ENCODE results near the gene RYK. TPM values are rescaled to one million over a fixed set of nuclear protein-coding genes. Genes with fewer than 3 reads are reported as not detected.
A peak's percentile ranks its signal among the peaks of the same experiment; 100 is the strongest.

RYK gene
- total RNA-seq, 1 experiment from 2014 or later = 54.2 TPM

- peaks cover 8% of the 10 kb centered on the region for H3K9me3 Mint-ChIP-seq
Measured at GRCh38 chr3:134258761-134259347, 8.2 kb upstream of the RYK start.

DNA sequence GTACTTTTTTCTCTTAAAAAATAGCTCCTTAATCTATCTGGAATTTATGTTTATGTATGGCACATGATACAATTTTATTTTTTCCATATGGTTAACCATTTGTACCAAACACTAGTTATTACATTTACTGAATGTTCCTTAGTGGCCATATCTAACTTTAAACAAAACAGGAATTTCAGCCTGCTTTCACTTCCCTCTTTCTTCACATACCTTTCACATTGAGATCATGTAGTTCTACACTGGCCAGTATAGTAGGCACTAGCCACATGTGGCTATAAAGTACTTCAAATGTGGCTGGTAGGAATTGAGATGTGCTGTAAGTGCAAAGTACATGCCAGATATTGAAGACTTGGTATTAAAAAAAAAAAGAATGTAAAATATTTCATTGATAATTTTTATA, 4.7 kb upstream of the RYK start:
- TF ChIP-seq ZNF281 (CRISPR knock-in tag; IDR thresholded peaks at IDR 0.05) (no peak), ELF4 (CRISPR knock-in tag; IDR thresholded peaks at IDR 0.05; ENCODE audit: low read depth) (no peak), ZNF317 (CRISPR knock-in tag; IDR thresholded peaks at IDR 0.05; ENCODE audit: borderline replicate concordance, low read depth) (no peak)
- Mint-ChIP-seq H3K27me3 (ENCODE audit: low read depth) (no peaks in the 10 kb centered on the region), H3K4me1 (peaks cover 34% of the 10 kb centered on the region), H3K36me3 (peaks cover 2% of the 10 kb centered on the region), H3K27ac (no peak overlapping the region), H3K9me3 (peaks cover 2% of the 10 kb centered on the region), H3K4me3 (no peak overlapping the region)
- ChIA-PET POLR2A (no interaction called here), CTCF (no interaction called here)
- DNase-seq (ENCODE audit: low spot score) (no peak), ATAC-seq (no peak)

More at GRCh38 chr3:134258761-134259347, 8.2 kb upstream of the RYK start:
- no peak for TF ChIP-seq TEAD1 (CRISPR knock-in tag; IDR thresholded peaks at IDR 0.05)
- TF ChIP-seq, protein P1, sequence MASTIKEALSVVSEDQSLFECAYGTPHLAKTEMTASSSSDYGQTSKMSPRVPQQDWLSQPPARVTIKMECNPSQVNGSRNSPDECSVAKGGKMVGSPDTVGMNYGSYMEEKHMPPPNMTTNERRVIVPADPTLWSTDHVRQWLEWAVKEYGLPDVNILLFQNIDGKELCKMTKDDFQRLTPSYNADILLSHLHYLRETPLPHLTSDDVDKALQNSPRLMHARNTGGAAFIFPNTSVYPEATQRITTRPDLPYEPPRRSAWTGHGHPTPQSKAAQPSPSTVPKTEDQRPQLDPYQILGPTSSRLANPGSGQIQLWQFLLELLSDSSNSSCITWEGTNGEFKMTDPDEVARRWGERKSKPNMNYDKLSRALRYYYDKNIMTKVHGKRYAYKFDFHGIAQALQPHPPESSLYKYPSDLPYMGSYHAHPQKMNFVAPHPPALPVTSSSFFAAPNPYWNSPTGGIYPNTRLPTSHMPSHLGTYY (CRISPR knock-in tag; IDR thresholded peaks at IDR 0.05) = no peak
- Mint-ChIP-seq H3K27me3 (ENCODE audit: low read depth) (no peaks in the 10 kb centered on the region), H3K4me3 (no peak overlapping the region), H3K4me1 (peaks cover 30% of the 10 kb centered on the region), H3K27ac (no peak overlapping the region), H3K36me3 (peaks cover 8% of the 10 kb centered on the region)
- no peak for ATAC-seq
- no peak for DNase-seq (ENCODE audit: low spot score)
- ChIA-PET CTCF (interaction anchor here (0.7 kb wide), 1 partner anchor 82 kb away, joined by 4 read pairs; no protein-coding TSS in a partner anchor), POLR2A (no interaction called here)

DNA sequence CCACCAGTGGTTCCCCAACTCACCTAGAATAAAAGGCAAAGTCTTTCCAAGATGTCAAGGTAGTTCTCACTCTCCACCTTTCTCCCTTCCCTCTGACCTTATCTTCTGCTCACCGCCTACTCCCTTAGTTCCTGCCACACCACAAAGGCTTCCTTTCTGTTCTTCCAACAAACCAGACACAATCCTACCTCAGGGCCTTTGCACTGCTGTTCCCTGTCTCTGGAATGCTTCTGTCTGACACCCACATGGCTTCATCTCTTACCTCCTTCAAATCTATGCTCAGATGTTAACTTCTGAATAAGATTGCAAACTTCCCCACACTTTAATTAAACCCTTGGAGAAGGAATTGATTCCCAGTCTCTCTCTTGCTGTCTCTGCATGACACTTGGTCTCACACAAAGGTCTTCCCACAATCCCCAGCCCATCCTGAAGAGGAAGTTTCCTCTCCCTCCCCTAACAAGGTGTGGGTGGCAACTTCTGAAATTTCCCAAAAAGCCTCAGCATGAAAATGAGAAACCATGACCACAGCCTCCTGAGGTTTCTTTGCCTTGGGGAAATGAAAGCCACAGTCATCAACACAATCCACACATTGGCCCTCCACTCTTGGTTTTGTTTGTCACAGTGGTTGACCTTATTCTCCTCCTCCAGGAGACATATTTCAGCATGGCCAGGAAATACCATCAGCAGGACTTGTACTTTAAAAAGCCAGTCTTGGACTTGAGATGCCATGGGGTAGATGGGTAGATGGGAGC, 3.0 kb upstream of the RYK start:
- DNase-seq (ENCODE audit: low spot score) = no peak
- CTCF ChIA-PET = no interaction called here
- Mint-ChIP-seq H3K36me3 (no peaks in the 10 kb centered on the region), H3K4me3 (no peak overlapping the region), H3K27me3 (ENCODE audit: low read depth) (no peaks in the 10 kb centered on the region), H3K4me1 (peaks cover 44% of the 10 kb centered on the region), H3K27ac (peak overlapping the region; percentile 78), H3K9me3 (no peaks in the 10 kb centered on the region)
- POLR2A ChIA-PET = interaction anchor here (0.9 kb wide), 1 partner anchor 113 kb away, joined by 3 read pairs; no protein-coding TSS in a partner anchor
- no peak for ATAC-seq
- TF ChIP-seq GTF2I (CRISPR knock-in tag; conservative IDR thresholded peaks at IDR 0.05) (peak; percentile 72), JUN (CRISPR knock-in tag; IDR thresholded peaks at IDR 0.05) (no peak), KAT7 (CRISPR knock-in tag; IDR thresholded peaks at IDR 0.05; ENCODE audit: borderline replicate concordance) (no peak)
- TF ChIP-seq, protein P2, sequence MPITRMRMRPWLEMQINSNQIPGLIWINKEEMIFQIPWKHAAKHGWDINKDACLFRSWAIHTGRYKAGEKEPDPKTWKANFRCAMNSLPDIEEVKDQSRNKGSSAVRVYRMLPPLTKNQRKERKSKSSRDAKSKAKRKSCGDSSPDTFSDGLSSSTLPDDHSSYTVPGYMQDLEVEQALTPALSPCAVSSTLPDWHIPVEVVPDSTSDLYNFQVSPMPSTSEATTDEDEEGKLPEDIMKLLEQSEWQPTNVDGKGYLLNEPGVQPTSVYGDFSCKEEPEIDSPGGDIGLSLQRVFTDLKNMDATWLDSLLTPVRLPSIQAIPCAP (CRISPR knock-in tag; IDR thresholded peaks at IDR 0.05) = no peak

DNA sequence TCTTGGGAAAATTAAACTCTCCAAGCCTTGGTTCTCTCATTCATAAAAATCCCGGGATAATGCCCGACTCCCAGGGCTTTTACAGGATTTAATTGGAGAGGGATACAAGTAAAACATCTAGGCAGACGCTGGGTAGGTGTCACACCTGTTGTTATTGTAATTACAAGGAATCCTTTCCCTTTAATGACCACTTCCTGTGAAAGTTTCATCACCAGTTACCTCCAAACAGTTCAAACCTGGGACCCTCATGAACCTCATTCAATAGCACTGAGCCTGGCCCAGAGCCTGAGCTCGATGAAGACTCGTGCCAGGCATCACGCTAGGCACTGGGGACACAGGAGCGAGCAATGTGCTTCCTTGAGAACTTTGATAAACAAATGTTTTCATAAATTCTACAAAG, 2.1 kb upstream of the RYK start:
- Mint-ChIP-seq H3K36me3 (no peaks in the 10 kb centered on the region), H3K27ac (peak overlapping the region; percentile 86), H3K27me3 (ENCODE audit: low read depth) (no peaks in the 10 kb centered on the region), H3K4me1 (peaks cover 52% of the 10 kb centered on the region), H3K4me3 (no peak overlapping the region), H3K9me3 (no peaks in the 10 kb centered on the region)
- POLR2A ChIA-PET = interaction anchor here (0.9 kb wide), 1 partner anchor 114 kb away, joined by 3 read pairs; no protein-coding TSS in a partner anchor
- ATAC-seq = peak; percentile 6; the same call in 1 of the 2 replicates
- DNase-seq (ENCODE audit: low spot score) = no peak
- CTCF ChIA-PET = interaction anchor here (0.8 to 1.0 kb wide), 2 partner anchors 40 to 47 kb away, joined by 3 read pairs; no protein-coding TSS in a partner anchor
- TF ChIP-seq ZNF416 (CRISPR knock-in tag; IDR thresholded peaks at IDR 0.05) = no peak
- TF ChIP-seq, protein P3, sequence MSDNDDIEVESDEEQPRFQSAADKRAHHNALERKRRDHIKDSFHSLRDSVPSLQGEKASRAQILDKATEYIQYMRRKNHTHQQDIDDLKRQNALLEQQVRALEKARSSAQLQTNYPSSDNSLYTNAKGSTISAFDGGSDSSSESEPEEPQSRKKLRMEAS (CRISPR knock-in tag; IDR thresholded peaks at IDR 0.05) = no peak
- no peak for TF ChIP-seq CBFB (CRISPR knock-in tag; IDR thresholded peaks at IDR 0.05; ENCODE audit: low read depth)
- TF ChIP-seq RORB (CRISPR knock-in tag; IDR thresholded peaks at IDR 0.05) = no peak
- no peak for TF ChIP-seq MLX (CRISPR knock-in tag; IDR thresholded peaks at IDR 0.05)
- no peak for TF ChIP-seq HMGA2 (CRISPR knock-in tag; IDR thresholded peaks at IDR 0.05)
- no peak for TF ChIP-seq NR3C1 (CRISPR knock-in tag; conservative IDR thresholded peaks at IDR 0.05; ENCODE audit: low read depth)
- TF ChIP-seq SMAD3 (CRISPR knock-in tag; IDR thresholded peaks at IDR 0.05; ENCODE audit: borderline replicate concordance) = no peak
